Fibroblast of mammary gland (primary cell): ENCODE results near the gene FERMT3.

ENCODE experiments used
- DNase-seq: peaks from one replicate; pipeline ENCODE4 v3.0.0-alpha.2; 2010; ENCODE audit warnings: low read depth
- H3K4me3 ChIP-seq: 2 replicates; pipeline ENCODE4 v1.5.1; 2011; ENCODE audit warnings: low read depth, mild to moderate bottlenecking, low read length, moderate library complexity; ENCODE audit not compliant: control insufficient read depth
- TF ChIP-seq, protein P1 (sequence below): conservative IDR thresholded peaks from 2 replicates; pipeline ENCODE4 v1.5.1; 2011; ENCODE audit warnings: low read depth, low read length, inconsistent platforms; ENCODE audit not compliant: control insufficient read depth, insufficient read depth

FERMT3 gene

DNA sequence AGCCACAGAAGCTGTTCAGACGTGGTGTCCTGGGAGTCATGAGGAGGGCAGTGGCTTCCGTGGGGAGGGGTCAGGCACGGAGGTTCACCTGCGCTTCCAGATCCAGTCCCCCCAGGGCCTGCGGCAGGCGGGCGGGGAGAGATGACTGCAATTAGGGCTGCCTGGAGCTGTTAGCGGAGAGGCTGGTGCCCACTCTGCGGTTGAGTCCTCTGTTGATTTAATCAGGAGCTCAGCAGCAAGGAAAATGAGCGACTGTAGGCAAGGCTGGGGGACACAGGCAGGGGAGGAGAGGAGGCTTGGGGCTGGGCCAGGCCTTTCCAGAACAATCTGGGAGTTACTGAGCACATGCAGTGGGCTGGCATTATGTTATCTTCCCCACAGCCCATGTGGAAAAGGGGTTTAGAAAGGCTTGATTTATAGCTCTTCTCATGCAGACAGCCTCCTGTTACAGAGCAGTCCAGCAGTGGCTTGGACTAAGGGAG lies 57.9 kb downstream of the FERMT3 start:
- no peak overlapping the region for H3K4me3 ChIP-seq
- TF ChIP-seq, protein P1, sequence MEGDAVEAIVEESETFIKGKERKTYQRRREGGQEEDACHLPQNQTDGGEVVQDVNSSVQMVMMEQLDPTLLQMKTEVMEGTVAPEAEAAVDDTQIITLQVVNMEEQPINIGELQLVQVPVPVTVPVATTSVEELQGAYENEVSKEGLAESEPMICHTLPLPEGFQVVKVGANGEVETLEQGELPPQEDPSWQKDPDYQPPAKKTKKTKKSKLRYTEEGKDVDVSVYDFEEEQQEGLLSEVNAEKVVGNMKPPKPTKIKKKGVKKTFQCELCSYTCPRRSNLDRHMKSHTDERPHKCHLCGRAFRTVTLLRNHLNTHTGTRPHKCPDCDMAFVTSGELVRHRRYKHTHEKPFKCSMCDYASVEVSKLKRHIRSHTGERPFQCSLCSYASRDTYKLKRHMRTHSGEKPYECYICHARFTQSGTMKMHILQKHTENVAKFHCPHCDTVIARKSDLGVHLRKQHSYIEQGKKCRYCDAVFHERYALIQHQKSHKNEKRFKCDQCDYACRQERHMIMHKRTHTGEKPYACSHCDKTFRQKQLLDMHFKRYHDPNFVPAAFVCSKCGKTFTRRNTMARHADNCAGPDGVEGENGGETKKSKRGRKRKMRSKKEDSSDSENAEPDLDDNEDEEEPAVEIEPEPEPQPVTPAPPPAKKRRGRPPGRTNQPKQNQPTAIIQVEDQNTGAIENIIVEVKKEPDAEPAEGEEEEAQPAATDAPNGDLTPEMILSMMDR = no peak
- DNase-seq = no peak

DNA sequence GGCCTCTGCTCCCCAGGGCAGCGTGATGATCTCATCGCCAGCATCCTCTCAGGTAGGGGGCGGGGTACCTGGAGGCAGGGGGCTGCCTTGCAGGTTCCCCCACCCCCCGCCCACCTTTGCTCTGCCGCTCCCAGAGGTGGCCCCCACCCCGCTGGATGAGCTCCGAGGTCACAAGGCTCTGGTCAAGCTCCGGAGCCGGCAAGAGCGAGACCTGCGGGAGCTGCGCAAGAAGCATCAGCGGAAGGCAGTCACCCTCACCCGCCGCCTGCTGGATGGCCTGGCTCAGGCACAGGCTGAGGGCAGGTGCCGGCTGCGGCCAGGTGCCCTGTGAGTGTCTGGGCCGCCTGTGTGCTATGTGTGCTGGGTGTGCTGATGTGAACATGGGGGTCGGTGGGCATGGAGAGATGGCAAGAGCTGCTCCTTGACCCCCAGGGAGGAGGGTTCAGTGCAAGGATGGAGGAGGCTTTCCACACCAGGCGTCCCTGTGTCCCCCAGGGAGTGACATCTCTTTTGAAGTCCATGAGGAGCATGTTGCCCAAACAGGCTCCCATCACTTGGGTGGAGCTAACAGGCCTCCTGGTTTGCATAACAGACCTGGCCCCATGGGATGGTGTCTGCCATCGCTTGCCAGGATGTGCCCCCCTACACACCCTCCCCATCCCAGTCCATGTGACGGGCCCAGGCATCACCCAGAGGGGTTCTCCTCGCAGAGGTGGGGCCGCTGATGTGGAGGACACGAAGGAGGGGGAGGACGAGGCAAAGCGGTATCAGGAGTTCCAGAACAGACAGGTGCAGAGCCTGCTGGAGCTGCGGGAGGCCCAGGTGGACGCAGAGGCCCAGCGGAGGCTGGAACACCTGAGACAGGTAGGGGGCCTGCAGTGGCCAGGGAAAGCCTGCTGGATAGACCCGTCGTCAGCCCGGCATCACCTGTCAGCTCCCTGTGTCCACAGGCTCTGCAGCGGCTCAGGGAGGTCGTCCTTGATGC lies 58.9 kb downstream of the FERMT3 start:
- TF ChIP-seq, protein P1 = no peak
- DNase-seq = no peak
- H3K4me3 ChIP-seq = no peak overlapping the region

DNA sequence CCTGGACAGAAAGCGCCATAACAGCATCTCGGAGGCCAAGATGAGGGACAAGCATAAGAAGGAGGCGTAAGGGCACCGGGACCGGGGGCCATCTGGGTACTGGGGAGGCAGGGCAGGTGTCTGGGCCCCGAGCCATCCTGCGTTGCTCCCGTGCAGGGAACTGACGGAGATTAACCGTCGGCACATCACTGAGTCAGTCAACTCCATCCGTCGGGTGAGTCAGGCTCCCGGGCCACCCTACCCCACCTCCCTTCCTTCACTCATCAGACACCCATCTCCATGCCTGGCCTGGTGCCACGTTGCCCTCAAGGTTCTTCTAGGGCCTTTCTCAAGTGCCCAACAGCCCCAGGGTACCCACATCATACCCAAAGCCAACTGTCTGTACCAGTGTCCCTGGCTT lies 59.8 kb downstream of the FERMT3 start:
- no peak overlapping the region for H3K4me3 ChIP-seq
- TF ChIP-seq, protein P1 = no peak
- peak; percentile 68 for DNase-seq

DNA sequence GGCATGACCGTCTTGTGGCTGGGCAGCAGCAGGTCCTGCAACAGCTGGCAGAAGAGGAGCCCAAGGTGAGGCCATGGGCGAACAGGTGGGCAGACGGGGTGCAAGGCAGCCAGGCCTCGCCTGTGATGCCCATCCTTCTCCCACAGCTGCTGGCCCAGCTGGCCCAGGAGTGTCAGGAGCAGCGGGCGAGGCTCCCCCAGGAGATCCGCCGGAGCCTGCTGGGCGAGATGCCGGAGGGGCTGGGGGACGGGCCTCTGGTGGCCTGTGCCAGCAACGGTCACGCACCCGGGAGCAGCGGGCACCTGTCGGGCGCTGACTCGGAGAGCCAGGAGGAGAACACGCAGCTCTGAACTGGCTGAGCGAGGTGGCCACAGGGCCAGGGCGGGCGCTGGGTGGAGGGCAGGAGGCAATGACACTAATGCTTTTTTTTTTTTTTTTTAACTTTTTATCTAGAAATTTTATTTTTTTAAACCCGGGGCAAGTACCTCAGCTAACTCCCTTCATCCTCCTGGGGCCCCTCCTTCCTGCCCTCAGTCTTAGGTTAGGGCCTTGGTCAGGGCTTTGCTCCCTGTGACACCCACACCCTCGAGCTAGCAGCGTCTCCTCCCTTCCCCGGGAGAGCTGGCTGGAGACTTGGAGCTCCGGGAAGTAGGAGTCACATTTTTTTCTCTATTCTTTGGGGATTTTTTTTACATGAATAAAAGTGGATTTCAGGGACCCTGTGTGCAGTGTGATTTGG lies 60.9 kb downstream of the FERMT3 start:
- TF ChIP-seq, protein P1 = no peak
- no peak overlapping the region for H3K4me3 ChIP-seq
- DNase-seq = peak; percentile 28

DNA sequence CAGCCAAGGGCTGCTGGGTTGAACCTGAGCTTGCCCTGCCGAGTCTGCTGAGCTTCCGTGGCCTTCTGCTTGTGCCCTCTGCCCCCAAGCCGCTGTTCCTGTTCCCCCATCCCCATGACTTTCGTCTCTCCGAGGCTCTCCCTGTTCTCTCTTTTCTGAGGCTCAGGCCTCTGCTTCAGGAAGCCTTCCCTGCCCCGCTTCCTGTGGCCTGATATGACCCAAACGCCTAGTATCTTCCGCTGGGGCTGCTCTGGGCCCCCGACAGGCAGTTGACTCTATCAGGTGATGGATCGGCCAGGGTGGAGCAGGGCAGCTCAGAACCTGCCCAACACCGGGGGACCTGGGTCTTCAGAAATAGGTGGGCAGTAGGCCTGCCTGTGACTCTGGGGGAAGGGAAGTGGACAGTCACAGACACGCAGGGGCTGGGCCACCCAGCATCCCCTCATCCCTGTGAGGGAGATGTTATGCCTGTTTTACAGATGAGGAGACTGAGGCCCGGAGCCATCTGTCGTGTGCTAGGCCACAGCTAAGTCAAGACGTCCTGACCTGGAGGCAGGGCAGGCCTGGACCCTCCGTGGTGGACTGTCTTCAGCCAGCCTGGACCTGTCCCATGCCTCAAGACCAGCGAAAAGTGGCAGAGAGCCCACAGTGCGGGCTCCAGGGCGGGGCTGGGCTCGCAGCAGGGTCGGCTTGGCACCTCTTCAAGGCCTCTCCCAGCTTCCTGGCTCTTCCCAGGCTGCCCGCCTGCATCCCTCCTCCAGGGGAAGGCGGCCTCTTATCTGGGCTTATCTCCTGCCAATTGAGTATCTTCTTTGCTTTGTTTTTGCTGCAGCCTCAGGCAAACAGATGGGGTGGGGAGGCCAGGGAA lies 61.7 kb downstream of the FERMT3 start:
- TF ChIP-seq, protein P1 = no peak
- DNase-seq = no peak
- peak overlapping the region; percentile 57 for H3K4me3 ChIP-seq
